ENCODE results near the gene EML1.

The EML1 gene

DNA sequence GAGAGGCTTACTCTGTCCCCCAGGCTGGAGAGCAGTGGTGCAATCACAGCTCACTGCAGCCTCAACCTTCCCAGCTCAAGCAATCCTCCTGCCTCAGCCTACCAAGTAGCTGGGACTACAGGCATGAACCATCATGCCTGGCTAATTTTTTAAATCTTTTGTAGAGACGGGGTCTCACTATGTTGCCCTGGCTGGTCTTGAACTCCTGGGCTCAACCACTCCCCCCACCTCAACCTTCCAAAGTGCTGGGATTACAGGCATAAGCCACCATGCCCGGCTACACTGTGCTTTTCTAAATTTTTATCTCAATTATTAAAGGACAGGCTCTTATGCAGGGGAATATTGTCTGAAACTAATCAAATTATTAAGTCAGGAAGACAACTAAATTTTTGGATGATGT lies 44.6 kb downstream of the EML1 start:
- DNase-seq, result no peak

- no peak for DNase-seq
Measured at GRCh38 chr14:99838639-99839134, 45.5 kb downstream of the EML1 start.

DNA sequence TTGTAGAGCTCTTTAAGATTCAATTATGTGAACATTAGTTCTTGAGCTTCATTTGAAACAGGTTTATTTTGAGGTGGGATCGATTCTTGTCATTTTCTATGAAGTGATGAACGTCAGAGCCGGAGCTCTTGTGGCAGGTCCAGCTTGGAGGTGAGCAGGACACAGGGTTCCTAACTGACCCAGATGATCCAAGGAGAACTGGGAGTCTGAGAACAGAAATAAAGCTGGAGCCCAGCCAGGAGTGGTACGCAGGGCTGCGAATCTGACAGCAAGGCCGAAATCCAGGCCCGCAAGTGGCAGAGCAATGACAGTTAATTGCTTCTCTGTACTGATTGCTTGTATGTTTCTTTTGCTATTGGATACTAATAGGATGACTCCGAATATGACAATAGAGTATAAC lies 46.5 kb downstream of the EML1 start:
- DNase-seq, result no peak

- DNase-seq, result no peak
Measured at GRCh38 chr14:99840265-99840664, 47.1 kb downstream of the EML1 start.

DNA sequence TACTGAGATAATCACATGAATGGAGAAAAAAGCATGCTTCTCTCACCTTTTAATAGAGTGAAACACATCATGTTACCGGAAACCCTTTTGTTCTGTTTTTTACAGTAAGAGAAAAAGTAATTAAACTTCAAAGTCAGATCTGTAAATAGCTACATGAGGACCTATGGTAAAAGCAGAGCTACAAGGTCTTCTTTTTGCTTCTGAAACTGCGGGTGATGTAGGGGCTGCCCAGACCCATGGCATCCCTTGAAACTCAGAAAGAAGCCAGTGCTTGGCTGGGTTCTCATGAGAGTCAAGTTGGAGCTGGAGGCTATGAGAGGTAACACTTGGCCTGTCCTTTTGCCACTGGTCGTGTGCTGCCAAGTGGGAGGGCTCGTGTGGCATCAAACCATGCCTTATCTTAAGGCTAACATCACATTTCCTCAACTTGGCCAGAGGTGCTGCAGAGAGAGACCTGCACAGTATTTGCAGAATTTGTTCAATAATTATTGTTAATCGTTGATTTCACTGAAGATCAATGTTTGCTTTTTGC lies 47.6 kb downstream of the EML1 start:
- no peak for DNase-seq

DNA sequence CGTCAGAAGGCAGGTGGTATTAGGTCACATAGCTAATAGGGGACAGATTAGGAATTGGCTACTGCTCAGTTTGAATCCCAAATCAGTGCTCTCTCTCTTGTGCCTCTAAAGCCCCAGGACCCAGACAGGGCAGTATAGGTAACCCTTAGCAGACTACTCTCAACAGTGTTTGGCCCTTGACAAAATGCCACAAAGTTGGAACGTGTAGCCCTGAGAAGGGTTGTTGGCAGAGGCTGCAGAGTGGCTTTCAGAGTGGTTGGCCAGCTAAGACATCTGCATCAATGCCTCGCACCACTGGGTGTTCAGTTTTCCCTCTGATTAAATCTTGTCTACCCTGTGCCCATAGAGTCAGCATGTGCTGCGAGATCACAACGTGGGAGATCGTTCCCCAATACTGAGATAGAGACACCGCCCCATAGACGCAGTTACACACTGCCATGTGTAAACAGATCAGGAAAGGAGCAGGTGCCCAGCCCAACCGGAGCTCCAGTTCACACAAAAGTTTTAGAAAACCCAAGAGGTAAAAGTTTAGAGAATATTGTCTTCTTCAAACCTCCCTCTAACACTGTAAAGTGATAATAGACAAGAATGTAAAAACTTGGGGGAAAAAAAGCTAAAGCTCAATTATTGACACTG lies 48.3 kb downstream of the EML1 start:
- no peak for DNase-seq

GRCh38 chr14:99842141-99842540 lies 48.9 kb downstream of the EML1 start:
- no peak for DNase-seq

DNA sequence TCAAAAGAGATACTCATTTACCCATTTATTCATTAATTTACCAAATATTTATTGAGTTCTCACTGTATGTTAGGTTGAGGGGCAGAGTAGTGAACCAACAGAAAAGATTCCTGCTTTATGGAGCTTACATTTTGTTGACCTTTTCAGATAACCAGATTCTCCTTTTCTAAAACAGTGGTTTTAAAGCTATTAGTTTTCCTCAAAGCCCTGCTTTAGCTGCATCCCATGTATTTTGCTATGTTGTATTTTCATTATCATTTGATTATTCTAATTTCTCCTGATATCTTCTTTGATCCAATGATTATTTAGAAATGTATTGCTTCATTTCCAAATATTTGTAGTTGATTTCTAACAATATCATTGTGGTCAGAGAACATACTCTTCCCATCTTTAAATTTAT lies 53.6 kb downstream of the EML1 start:
- DNase-seq, result no peak

GRCh38 chr14:99850709-99851108 lies 57.5 kb downstream of the EML1 start:
- no peak for DNase-seq

DNA sequence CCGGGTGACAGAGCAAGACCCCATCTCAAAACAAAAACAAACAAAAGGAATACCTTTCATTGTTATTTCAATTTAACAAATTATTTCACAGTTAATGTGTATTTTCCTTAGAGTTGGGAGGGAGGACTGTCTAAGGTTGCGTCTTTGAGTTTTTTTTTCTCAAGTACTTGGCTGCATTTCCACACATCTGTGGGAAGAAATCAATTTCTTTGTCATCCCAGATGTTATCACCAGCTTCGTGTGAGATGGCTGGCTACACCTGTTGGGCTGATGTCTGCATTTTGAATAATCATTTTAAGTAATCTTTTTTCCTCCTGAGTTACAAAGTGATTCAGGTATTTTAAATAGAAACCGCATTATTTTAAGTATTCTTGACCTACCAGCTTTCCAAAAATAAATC lies 59.4 kb downstream of the EML1 start:
- no peak for DNase-seq

- no peak for DNase-seq
Measured at GRCh38 chr14:99853206-99853605, 60.0 kb downstream of the EML1 start.

- DNase-seq, result no peak
Measured at GRCh38 chr14:99854831-99855230, 61.6 kb downstream of the EML1 start.

DNA sequence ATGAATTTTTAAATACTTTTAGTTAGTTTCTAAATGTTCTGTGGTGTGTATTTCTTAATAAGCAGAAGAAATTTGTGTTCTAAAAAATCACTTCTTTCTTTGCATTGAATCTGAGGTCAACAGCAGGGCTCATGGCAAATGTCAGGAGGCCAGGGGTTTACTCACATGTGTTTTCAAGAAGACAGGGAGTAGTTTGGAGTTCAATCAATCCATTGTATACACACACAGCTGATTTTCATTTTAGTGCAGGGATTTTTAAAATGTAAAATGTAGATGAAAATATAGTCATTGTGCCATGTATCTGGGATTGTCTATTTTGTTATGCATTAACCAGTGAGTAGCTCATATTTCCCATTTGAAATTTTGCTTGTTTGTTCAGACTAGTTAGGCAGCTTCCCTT lies 62.1 kb downstream of the EML1 start:
- DNase-seq, result no peak

GRCh38 chr14:99857551-99857950 lies 64.3 kb downstream of the EML1 start:
- no peak for DNase-seq

GRCh38 chr14:99860219-99860618 lies 67.0 kb downstream of the EML1 start:
- no peak for DNase-seq

DNA sequence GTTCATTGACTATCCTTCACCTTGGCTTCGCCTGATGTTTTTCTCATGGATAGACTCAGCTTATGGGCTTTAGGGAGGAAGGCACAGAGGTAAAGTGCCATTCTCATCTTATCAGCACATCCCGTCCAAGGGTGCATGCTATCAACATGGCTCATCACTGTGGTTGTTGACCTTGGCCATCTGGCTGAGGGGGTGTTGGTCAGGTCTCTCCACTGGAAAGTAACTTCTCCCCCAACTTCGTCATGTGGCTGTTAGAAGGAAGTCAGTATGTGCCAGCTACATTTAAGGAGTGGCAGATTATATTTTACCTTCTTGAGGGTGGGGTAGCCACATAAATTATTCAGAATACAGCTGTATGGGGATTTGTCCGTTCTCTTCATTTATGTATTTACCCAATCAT lies 68.9 kb downstream of the EML1 start:
- no peak for DNase-seq

GRCh38 chr14:99863059-99863458 lies 69.8 kb downstream of the EML1 start:
- DNase-seq, result no peak

DNA sequence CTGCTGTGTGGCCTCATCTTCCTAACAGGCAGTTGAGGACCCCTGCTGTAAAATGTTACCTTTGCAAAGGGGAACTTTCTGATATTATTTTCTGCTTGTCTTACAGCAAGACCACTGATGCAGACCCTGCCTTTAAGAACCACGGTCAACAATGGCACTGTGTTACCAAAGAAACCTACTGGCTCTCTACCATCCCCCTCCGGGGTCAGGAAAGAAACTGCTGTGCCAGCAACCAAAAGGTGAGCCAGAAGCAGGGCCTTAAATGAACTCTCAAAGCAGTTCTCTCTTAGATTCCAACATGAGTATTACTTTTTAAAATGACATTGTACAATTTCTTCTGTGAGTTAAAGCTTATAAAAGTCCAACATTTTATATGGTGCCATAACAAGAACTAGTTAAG lies 72.2 kb downstream of the EML1 start:
- DNase-seq, result no peak

DNA sequence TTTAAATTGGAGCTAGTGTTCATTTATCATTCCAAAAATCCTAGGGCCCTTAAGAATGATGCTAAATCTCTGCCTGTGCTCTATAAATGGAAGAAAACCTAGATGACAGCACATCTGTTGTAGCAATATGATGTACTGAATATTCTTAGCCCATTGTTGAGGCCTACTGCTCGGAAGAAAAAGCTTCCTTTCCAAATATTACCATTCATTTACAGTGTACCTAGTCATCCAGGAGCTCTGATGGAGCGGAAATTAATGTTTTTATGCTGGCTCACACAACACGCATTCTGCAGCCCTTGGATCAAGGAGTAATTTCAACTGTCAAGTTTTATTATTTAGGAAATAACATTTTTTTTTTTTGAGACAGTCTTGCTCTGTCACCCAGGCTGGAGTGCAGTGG lies 77.4 kb downstream of the EML1 start:
- DNase-seq, result no peak

- DNase-seq, result no peak
Measured at GRCh38 chr14:99871771-99872170, 78.6 kb downstream of the EML1 start.

DNA sequence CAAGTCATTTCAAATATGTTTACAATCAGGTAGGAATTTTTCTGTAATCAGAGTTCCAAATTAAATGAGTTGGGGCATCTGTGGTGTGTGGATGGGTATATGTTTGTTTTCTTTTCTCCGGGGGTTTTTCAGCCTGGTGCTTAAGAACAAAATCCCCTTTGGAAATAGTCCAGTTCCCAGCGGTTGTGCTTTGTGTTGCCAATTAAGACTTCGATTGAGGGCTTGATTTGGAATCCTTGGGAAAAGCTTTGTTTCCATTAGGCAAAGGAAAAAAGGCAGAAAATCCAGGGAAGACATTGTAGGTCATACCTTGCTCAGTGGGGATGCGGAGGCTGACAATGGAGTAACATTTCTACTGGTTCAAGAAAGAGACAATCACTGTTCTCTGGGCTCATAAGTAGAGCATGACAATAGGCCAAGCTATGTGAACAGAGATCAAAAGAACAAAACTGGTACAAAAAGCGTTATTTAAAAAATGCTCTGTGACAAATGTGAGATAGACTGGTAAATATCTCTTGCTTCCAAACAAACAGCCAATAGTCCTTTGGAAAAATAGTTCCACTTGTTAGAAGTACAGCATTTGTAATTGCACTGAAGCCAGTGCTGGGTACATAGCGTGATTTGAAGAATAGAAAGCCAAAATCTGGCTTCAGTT lies 79.7 kb downstream of the EML1 start:
- DNase-seq, result no peak

DNA sequence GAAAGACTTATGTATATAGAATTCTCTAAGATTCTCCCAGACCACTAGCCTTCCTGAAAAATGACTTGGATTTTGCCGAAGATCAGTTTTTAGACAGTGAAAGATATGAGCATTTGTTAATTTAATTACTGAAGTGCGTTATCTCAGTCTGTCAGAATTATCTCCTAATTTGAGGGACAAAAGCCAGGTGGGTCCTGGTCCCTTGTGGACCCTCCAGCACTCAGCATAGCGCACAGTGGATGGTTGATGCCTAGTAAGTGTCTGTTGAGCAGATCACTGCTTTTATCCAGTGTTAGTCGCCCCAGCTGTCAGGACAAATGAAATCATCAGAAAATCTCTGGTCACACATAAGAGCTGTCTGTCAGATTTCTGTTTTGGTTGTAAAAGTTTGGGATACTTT lies 80.4 kb downstream of the EML1 start:
- DNase-seq, result no peak

GRCh38 chr14:99874306-99874705 lies 81.1 kb downstream of the EML1 start:
- DNase-seq, result no peak

GRCh38 chr14:99875421-99875820 lies 82.2 kb downstream of the EML1 start:
- no peak for DNase-seq

DNA sequence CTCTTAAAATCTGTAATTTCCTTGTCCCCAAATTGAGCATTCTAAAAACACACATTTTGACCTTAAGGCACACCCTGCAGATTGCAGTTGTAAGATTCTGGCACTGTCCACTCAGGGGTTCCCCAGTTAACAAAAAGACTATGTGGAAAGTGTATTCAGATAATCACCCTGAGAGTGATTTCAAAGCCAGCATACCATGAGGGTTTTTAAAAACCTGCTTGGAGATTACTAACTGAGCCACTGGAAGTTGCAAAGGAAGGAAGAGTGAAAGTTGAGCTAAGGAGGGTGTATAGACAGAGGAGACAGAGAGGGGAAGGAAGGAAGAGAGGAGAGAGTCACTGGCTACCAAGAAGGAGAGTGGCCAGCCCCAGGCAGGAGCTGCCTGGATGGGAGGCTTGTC lies 82.6 kb downstream of the EML1 start:
- DNase-seq, result no peak

Data from GDM1 (cell line).